OCI-LY3 (cell line): ENCODE results near the gene ADSS2.

Source experiments
- H2AFZ ChIP-seq: fragments of 200-600, 300-600 bp; shearing (Covaris generic); 2 replicates; pipeline ENCODE4 v1.6.0; 2014; ENCODE audit warnings: antibody characterized with exemption, low read depth, low read length
- H3K27ac ChIP-seq: fragments of 200-600, 300-600 bp; sonication (generic); 2 replicates; pipeline ENCODE4 v1.5.1; 2014; ENCODE audit warnings: mild to moderate bottlenecking, low read length, moderate library complexity, mixed read lengths
- H3K27me3 ChIP-seq: fragments of 200-600, 300-600 bp; sonication (generic); 2 replicates; pipeline ENCODE4 v1.6.1; 2014; ENCODE audit warnings: low read depth, low read length, mixed read lengths
- H3K36me3 ChIP-seq: fragments of 200-600, 300-600 bp; sonication (generic); replicated peaks from 2 replicates; pipeline ENCODE3; 2014; ENCODE audit warnings: low read depth, low read length, mixed read lengths
- H3K4me1 ChIP-seq: fragments of 300-600, 200-600 bp; sonication (generic); 2 replicates; pipeline ENCODE4 v1.6.1; 2014; ENCODE audit warnings: low read length, mixed read lengths
- H3K4me2 ChIP-seq: fragments of 200-600, 300-600 bp; sonication (generic); 2 replicates; pipeline ENCODE4 v1.6.1; 2014; ENCODE audit warnings: low read length, mixed read lengths
- H3K4me3 ChIP-seq: fragments of 300-600, 200-600 bp; sonication (generic); 2 replicates; pipeline ENCODE4 v1.5.1; 2014; ENCODE audit warnings: antibody characterized with exemption, mild to moderate bottlenecking, low read length, moderate library complexity
- H3K79me2 ChIP-seq: fragments of 300-600, 200-600 bp; shearing (Covaris generic); 2 replicates; pipeline ENCODE4 v1.6.1; 2014; ENCODE audit warnings: mild to moderate bottlenecking, low read length, mixed read lengths
- H3K9ac ChIP-seq: fragments of 300-600, 200-600 bp; shearing (Covaris generic); 2 replicates; pipeline ENCODE4 v1.6.0; 2014; ENCODE audit warnings: mild to moderate bottlenecking, low read length, moderate library complexity
- H3K9me3 ChIP-seq: fragments of 200-600, 300-600 bp; shearing (Covaris generic); 2 replicates; pipeline ENCODE4 v1.6.1; 2014; ENCODE audit warnings: low read length, mixed read lengths; ENCODE audit not compliant: insufficient read depth
- H4K20me1 ChIP-seq: fragments of 200-600, 300-600 bp; sonication (generic); 2 replicates; pipeline ENCODE4 v1.6.1; 2016; ENCODE audit warnings: low read length, mixed read lengths; ENCODE audit not compliant: insufficient read depth
- EZH2phosphoT487 ChIP-seq: fragments of 200-600 bp; shearing (Covaris generic); IDR thresholded peaks from 2 replicates; pipeline ENCODE4 v1.6.1; 2018; ENCODE audit warnings: antibody characterized with exemption, mixed run types, low read depth
- TF ChIP-seq, protein P1 (sequence below): fragments of 200-600, 300-600 bp; sonication (generic); IDR thresholded peaks from 2 replicates; pipeline ENCODE4 v1.5.1; 2014; ENCODE audit warnings: antibody characterized with exemption, low read length, low read depth

ADSS2 gene

DNA sequence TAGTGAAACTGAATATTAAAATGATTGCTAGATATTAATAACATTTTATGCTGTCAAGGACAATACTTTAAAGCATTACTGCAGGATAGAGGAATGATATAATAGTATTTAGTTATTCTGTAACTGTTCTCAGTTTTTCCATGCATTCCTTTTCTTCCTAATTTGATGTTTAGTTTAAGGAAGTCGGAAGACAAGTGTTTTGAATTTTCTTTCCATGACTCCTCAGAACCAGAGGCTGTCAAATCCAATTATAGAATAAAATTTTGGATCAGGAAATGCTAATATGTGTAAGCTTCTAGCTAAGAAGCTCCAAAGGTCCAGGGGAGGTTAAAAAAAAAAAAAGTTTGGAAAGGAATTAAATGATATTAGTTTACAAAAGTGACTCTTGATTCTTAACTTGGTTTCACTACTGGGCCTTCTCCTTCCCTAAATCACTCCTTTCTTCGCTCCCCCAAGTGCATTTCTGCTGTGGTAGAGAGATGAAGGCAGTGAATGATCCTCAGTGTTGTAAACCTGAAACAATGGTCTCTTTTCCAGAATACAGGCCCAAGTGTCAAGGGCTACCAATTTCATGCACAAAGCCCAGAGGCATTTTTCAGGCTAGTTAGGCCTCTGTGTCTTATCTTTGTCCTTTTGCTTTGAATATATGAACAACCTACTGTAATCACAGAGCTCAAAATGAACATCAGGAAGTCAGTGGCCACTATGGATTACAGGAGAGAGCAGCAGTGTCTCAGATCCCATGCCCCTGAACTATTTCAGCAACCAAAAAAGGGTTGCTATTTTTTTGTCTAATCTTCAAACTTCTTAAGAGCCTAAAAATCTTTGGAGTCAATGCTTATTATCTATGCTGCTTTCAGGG lies 6.2 kb downstream of the ADSS2 start:
- Histone ChIP-seq H3K4me1 (peaks cover 16% of the 10 kb centered on the region), H3K9ac (no peak overlapping the region), H3K36me3 (peaks cover 42% of the 10 kb centered on the region), H2AFZ (no peak overlapping the region), H3K4me2 (no peak overlapping the region), H3K27me3 (no peaks in the 10 kb centered on the region), H3K79me2 (peaks cover 98% of the 10 kb centered on the region), H3K4me3 (no peak overlapping the region), H3K27ac (peak overlapping the region; percentile 12; the same call in 1 of the 2 replicates), H3K9me3 (no peaks in the 10 kb centered on the region), H4K20me1 (peaks cover 47% of the 10 kb centered on the region)
- TF ChIP-seq, protein P1, sequence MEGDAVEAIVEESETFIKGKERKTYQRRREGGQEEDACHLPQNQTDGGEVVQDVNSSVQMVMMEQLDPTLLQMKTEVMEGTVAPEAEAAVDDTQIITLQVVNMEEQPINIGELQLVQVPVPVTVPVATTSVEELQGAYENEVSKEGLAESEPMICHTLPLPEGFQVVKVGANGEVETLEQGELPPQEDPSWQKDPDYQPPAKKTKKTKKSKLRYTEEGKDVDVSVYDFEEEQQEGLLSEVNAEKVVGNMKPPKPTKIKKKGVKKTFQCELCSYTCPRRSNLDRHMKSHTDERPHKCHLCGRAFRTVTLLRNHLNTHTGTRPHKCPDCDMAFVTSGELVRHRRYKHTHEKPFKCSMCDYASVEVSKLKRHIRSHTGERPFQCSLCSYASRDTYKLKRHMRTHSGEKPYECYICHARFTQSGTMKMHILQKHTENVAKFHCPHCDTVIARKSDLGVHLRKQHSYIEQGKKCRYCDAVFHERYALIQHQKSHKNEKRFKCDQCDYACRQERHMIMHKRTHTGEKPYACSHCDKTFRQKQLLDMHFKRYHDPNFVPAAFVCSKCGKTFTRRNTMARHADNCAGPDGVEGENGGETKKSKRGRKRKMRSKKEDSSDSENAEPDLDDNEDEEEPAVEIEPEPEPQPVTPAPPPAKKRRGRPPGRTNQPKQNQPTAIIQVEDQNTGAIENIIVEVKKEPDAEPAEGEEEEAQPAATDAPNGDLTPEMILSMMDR, result no peak

- H3K9ac ChIP-seq, result no peak overlapping the region
- H3K4me3 ChIP-seq, result no peak overlapping the region
- no peaks in the 10 kb centered on the region for H3K27me3 ChIP-seq
- peaks cover 98% of the 10 kb centered on the region for H3K79me2 ChIP-seq
- no peak overlapping the region for H3K27ac ChIP-seq
- H3K36me3 ChIP-seq, result peaks cover 37% of the 10 kb centered on the region
- no peaks in the 10 kb centered on the region for H3K9me3 ChIP-seq
- no peak for TF ChIP-seq EZH2phosphoT487
- TF ChIP-seq, protein P1, result no peak
- no peak overlapping the region for H3K4me2 ChIP-seq
- peaks cover 46% of the 10 kb centered on the region for H4K20me1 ChIP-seq
- no peak overlapping the region for H2AFZ ChIP-seq
- H3K4me1 ChIP-seq, result peaks cover 10% of the 10 kb centered on the region
Observed at GRCh38 chr1:244444854-244445253, 6.9 kb downstream of the ADSS2 start.

DNA sequence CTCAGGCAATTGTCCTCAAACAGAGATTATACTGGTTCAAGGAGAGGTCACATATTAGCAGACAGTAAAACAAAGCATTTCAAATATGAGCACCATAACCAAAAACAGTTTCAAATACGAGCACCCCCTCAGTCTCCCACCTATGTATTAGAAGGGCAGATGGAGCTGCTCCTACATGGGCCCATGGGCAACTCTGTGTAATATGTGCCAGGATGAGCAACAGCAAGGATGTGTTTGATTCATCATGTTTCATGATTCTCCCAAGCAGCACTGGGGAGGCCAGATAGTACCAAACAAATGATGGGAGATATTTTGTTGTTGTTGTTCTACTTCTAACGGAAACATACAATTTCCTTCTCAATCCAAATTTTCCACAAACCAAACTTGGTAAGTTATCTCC lies 8.9 kb downstream of the ADSS2 start:
- H3K9ac ChIP-seq, result no peak overlapping the region
- H3K4me3 ChIP-seq, result no peak overlapping the region
- no peak overlapping the region for H2AFZ ChIP-seq
- no peak for TF ChIP-seq EZH2phosphoT487
- TF ChIP-seq, protein P1, result no peak
- no peaks in the 10 kb centered on the region for H3K27me3 ChIP-seq
- H3K79me2 ChIP-seq, result peaks cover 97% of the 10 kb centered on the region
- no peaks in the 10 kb centered on the region for H3K9me3 ChIP-seq
- H4K20me1 ChIP-seq, result peaks cover 43% of the 10 kb centered on the region
- peaks cover 25% of the 10 kb centered on the region for H3K36me3 ChIP-seq
- no peaks in the 10 kb centered on the region for H3K4me1 ChIP-seq
- H3K4me2 ChIP-seq, result no peak overlapping the region
- H3K27ac ChIP-seq, result no peak overlapping the region

DNA sequence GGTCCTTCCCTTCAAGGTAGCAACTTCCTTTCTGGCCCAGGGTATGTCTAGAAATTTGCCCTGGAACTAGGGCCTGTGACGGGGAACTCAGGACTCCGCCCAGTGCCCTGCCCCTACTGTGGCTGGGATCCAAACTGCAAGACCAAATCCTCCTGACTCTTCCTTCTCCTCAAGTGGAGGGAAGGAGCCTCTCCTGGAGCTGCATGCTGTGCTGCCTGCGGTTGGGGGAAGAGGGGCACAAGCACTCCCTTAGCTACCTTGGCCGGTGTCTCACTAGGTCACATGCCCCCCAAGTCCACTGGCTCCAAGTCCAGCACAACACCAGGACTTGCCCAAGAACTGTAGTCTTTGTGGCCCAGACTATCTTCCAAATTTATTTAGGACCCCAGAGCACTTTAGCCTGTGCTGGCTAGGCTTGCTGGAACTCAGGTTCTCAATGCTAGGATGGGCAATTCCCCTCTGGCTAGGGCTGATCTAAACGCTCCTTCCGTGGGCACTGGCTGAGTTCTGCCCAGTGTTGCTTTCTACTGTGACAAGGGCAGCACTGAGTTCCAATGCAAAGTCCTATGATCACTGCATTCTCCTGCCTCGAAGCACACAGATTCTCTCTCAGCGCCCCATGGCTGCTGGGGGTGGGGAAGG lies 12.2 kb downstream of the ADSS2 start:
- H3K27ac ChIP-seq, result no peak overlapping the region
- no peak overlapping the region for H3K9ac ChIP-seq

More for the DNA sequence above, 12.2 kb downstream of the ADSS2 start:
- H3K4me3 ChIP-seq, result no peak overlapping the region
- no peaks in the 10 kb centered on the region for H3K9me3 ChIP-seq
- no peaks in the 10 kb centered on the region for H3K27me3 ChIP-seq
- H2AFZ ChIP-seq, result no peak overlapping the region
- no peaks in the 10 kb centered on the region for H3K4me1 ChIP-seq
- H3K79me2 ChIP-seq, result peaks cover 84% of the 10 kb centered on the region
- no peak for TF ChIP-seq EZH2phosphoT487
- TF ChIP-seq, protein P1, result no peak
- peaks cover 30% of the 10 kb centered on the region for H4K20me1 ChIP-seq
- peaks cover 19% of the 10 kb centered on the region for H3K36me3 ChIP-seq
- H3K4me2 ChIP-seq, result no peak overlapping the region
